Activated naive CD8-positive, alpha-beta T cell treated with anti-CD3 and anti-CD28 coated beads, Interleukin-2, amount 10 ng/mL, durations not matched to agents 7 days and 5 days (primary cell): ENCODE results near the gene KCNIP3. TPM values are rescaled to one million over a fixed set of nuclear protein-coding genes. Genes with fewer than 3 reads are reported as not detected.

Experiments used
- ATAC-seq: fragments of 150-1000 bp; cut with Tn5 transposase; one replicate; pipeline ENCODE4 v1.10.0; 2021; ENCODE audit warnings: low read depth, moderate library complexity
- POLR2A ChIA-PET: fragments of 350-600 bp; sonication (Branson Sonifier 250); formaldehyde crosslinking; loops from one replicate; lab custom pipeline; 2021; ENCODE audit warnings: antibody characterized with exemption; lab: Charles Lee
- DNase-seq: peaks from one replicate; pipeline ENCODE4 v3.0.0; 2021
- H3K27ac Mint-ChIP-seq: one replicate; pipeline ENCODE4 v1.8.0; 2022; ENCODE audit warnings: mild to moderate bottlenecking, mixed read lengths
- H3K27me3 Mint-ChIP-seq: one replicate; pipeline ENCODE4 v1.8.0; 2022; ENCODE audit warnings: mild to moderate bottlenecking, moderate library complexity, mixed read lengths
- H3K36me3 Mint-ChIP-seq: one replicate; pipeline ENCODE4 v1.8.0; 2021; ENCODE audit warnings: mild to moderate bottlenecking, mixed read lengths
- H3K4me1 Mint-ChIP-seq: one replicate; pipeline ENCODE4 v1.8.0; 2021; ENCODE audit warnings: mixed read lengths
- H3K4me3 Mint-ChIP-seq: one replicate; pipeline ENCODE4 v1.8.0; 2022; ENCODE audit warnings: mild to moderate bottlenecking, moderate library complexity, mixed read lengths
- H3K9me3 Mint-ChIP-seq: one replicate; pipeline ENCODE4 v1.8.0; 2021; ENCODE audit warnings: mixed read lengths
- total RNA-seq, 2 experiments: library from RNA; stranded (reverse); gene quantifications; one replicate each; pipeline ENCODE4 v1.2.3, GENCODE V29; 2021

KCNIP3 gene
- total RNA-seq, 2 experiments from 2014 or later: not detected

DNA sequence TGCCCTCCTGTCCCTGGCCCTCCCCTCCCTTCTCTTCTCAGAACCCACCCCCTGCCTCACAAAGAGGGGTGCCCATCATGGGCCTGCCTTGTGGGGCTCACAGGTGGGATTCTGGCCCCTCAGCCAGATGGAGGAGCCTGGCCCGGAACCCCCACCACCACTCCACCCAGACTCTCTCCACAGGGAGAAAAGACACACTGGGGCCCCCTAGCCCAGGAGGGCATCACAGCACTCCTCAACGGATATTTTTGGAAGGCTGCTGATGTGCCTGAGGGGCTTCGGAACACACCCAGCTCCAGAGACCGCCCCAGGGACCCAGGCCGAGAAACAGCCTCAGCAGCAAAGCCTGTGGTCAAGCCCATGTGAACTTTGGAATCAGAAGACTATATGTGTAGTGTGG, 9.9 kb downstream of the KCNIP3 start:
- H3K4me1 Mint-ChIP-seq: no peaks in the 10 kb centered on the region
- H3K4me3 Mint-ChIP-seq: no peak overlapping the region
- H3K36me3 Mint-ChIP-seq: no peaks in the 10 kb centered on the region
- H3K27ac Mint-ChIP-seq: no peak overlapping the region
- no peaks in the 10 kb centered on the region for H3K9me3 Mint-ChIP-seq
- ATAC-seq (no peak), DNase-seq (no peak)
- POLR2A ChIA-PET: no interaction called here
- no peaks in the 10 kb centered on the region for H3K27me3 Mint-ChIP-seq

GRCh38 chr2:95307878-95308277, 10.7 kb downstream of the KCNIP3 start:
- H3K36me3 Mint-ChIP-seq: no peaks in the 10 kb centered on the region
- H3K4me1 Mint-ChIP-seq: no peaks in the 10 kb centered on the region
- H3K9me3 Mint-ChIP-seq: no peaks in the 10 kb centered on the region
- DNase-seq: no peak
- no peaks in the 10 kb centered on the region for H3K27me3 Mint-ChIP-seq
- ATAC-seq: no peak
- H3K27ac Mint-ChIP-seq: no peak overlapping the region
- POLR2A ChIA-PET: no interaction called here
- no peak overlapping the region for H3K4me3 Mint-ChIP-seq

DNA sequence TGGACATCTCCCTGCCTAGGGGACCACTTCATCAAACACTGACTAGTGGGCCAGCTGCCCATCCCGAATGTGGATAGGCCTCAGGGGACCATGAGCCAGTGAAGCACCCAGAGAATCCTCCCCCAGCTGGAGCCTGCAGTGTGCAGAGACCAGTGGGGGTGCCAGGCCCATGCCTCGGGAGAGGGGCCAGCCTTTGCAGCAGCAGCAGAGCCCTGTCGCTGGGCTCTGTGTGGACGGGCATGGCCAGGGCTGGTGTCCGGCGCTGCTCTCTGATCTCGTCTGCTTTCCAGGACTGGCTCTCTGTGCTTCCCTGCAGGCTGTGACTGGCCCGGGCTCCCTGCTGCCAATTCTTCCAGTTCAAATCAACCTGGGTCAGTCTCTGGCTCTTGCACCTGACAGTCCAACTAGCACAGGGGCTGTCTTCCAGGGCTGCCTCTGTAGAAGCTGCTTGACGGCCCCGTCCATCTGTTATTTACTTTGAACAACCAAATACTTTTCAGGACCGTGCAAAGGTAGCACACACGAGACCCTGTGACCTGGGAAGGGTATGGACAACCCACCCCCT, 11.4 kb downstream of the KCNIP3 start:
- H3K27ac Mint-ChIP-seq: no peak overlapping the region
- no peaks in the 10 kb centered on the region for H3K27me3 Mint-ChIP-seq
- H3K4me1 Mint-ChIP-seq: no peaks in the 10 kb centered on the region
- no peak overlapping the region for H3K4me3 Mint-ChIP-seq
- no peaks in the 10 kb centered on the region for H3K36me3 Mint-ChIP-seq
- POLR2A ChIA-PET: no interaction called here
- no peak for DNase-seq
- no peak for ATAC-seq
- H3K9me3 Mint-ChIP-seq: no peaks in the 10 kb centered on the region

DNA sequence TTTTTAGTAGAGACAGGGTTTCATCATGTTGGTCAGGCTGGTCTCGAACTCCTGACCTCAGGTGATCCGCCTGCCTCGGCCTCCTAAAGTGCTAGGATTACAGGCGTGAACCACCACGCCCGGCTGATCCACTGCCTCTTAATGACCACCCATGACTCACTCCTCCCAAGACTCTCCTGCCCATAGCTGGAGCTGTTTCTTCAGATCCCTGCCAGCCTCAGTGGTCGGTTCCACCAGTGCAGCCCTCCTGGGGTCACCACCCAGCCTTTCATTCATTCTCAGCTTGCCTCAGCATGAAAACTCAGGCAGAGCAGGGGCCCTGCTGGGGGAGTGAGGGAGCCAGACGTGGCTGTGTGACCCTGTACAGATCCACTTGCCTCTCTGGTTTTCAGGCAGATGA, 12.5 kb downstream of the KCNIP3 start:
- no peak for DNase-seq
- no peaks in the 10 kb centered on the region for H3K27me3 Mint-ChIP-seq
- no peaks in the 10 kb centered on the region for H3K36me3 Mint-ChIP-seq
- no peaks in the 10 kb centered on the region for H3K4me1 Mint-ChIP-seq
- no peak overlapping the region for H3K27ac Mint-ChIP-seq
- no peaks in the 10 kb centered on the region for H3K9me3 Mint-ChIP-seq
- no peak for ATAC-seq
- no peak overlapping the region for H3K4me3 Mint-ChIP-seq
- POLR2A ChIA-PET: interaction anchor here (0.7 kb wide), 1 partner anchor 15 kb away, joined by 3 read pairs; no protein-coding TSS in a partner anchor

GRCh38 chr2:95310216-95310615, 13.1 kb downstream of the KCNIP3 start:
- no peak for ATAC-seq
- no peak for DNase-seq
- no peaks in the 10 kb centered on the region for H3K4me1 Mint-ChIP-seq
- POLR2A ChIA-PET: no interaction called here
- H3K27me3 Mint-ChIP-seq: no peaks in the 10 kb centered on the region
- H3K4me3 Mint-ChIP-seq: no peak overlapping the region
- H3K36me3 Mint-ChIP-seq: no peaks in the 10 kb centered on the region
- no peaks in the 10 kb centered on the region for H3K9me3 Mint-ChIP-seq
- no peak overlapping the region for H3K27ac Mint-ChIP-seq

GRCh38 chr2:95310651-95311050, 13.5 kb downstream of the KCNIP3 start:
- Mint-ChIP-seq H3K4me3 (no peak overlapping the region), H3K36me3 (no peaks in the 10 kb centered on the region), H3K4me1 (no peaks in the 10 kb centered on the region), H3K27me3 (no peaks in the 10 kb centered on the region), H3K27ac (no peak overlapping the region), H3K9me3 (no peaks in the 10 kb centered on the region)
- ATAC-seq (no peak), DNase-seq (no peak)
- POLR2A ChIA-PET: no interaction called here

DNA sequence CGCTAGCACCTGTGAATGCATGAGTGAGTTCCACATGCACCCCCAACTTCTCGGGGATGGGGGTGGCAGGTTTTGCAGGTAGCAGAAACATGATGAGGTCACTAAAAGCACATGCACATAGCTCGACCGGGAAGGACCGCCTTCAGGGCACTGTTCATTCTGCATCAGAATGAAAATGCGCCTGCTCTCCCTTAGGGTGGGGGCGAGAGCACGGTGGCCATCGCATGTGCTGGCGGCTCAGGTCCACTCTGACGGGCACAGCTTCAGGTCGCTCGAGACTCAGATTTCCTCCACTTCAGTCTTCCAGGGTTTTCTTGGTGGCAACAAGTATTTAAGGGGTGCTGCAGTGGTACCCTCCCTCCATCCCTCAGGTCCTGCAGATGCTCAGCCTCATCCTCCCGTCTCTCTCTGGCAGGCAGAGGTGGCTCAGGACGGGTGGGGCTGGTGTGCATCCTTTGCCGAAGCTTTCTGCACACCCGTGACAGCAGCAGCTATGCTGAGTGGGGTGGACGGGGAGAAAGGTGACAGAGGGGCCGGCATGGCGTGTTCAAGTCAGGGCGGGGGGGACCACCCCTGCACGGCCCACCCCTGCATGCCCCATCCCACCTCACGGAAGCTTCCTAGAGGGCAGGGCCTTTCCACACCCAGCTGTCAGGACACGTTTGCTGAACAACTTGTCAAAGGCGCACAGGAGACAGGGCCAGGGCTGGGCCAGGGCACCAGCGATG, 14.8 kb downstream of the KCNIP3 start:
- no peak overlapping the region for H3K4me3 Mint-ChIP-seq
- no peak for ATAC-seq

GRCh38 chr2:95312543-95313201, 15.5 kb downstream of the KCNIP3 start:
- Mint-ChIP-seq H3K36me3 (no peaks in the 10 kb centered on the region), H3K9me3 (no peaks in the 10 kb centered on the region), H3K4me1 (no peaks in the 10 kb centered on the region), H3K4me3 (no peak overlapping the region), H3K27me3 (no peaks in the 10 kb centered on the region), H3K27ac (no peak overlapping the region)
- POLR2A ChIA-PET: no interaction called here
- ATAC-seq: no peak
- no peak for DNase-seq

More for the DNA sequence above, 14.8 kb downstream of the KCNIP3 start:
- Mint-ChIP-seq H3K27ac (no peak overlapping the region), H3K4me1 (no peaks in the 10 kb centered on the region), H3K9me3 (no peaks in the 10 kb centered on the region), H3K36me3 (no peaks in the 10 kb centered on the region), H3K27me3 (no peaks in the 10 kb centered on the region)
- DNase-seq: no peak
- POLR2A ChIA-PET: interaction anchor here (0.5 kb wide), 1 partner anchor 1211 kb away, joined by 3 read pairs; no protein-coding TSS in a partner anchor

DNA sequence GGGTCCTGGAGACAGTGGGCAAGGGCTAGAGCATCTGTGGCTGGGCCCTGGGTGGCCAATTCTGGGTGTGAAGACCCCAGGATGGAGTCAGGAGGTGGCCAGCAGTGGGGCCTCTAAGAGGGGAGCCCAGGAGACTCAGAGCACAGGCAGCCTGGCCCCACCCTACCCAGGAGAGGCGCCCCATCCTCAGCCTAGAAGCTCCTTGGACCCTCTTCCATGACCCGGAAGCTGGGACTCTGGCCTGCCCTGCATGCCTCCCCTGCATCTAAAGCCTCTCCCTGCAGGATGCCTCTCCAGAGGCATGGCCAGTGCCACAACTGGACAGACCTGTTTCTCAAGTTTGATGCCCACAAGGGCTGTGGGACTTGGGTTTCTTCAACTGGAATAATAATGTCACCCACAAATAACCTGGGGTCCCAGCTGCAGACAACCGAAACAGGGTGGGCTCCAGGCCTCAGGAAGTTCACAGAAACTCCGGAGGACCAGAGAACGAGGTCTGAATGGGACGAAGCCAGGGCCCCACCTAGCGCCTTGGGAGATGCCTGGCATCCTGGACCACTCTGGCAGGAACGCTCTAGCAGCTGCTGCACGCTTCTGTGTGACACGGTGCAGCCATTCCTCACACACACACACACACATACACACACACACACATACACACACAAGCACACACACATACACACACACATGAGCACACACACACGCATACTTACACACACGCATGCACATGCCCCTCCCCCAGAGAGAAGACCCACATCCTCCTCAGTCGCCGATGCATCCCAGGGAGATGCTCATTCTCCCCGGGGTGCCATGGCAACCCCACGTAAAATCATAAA, 16.4 kb downstream of the KCNIP3 start:
- H3K4me3 Mint-ChIP-seq: no peak overlapping the region
- DNase-seq (no peak), ATAC-seq (no peak)
- POLR2A ChIA-PET: no interaction called here
- H3K36me3 Mint-ChIP-seq: no peaks in the 10 kb centered on the region
- H3K27me3 Mint-ChIP-seq: no peaks in the 10 kb centered on the region
- H3K4me1 Mint-ChIP-seq: no peaks in the 10 kb centered on the region
- H3K9me3 Mint-ChIP-seq: no peaks in the 10 kb centered on the region
- no peak overlapping the region for H3K27ac Mint-ChIP-seq

DNA sequence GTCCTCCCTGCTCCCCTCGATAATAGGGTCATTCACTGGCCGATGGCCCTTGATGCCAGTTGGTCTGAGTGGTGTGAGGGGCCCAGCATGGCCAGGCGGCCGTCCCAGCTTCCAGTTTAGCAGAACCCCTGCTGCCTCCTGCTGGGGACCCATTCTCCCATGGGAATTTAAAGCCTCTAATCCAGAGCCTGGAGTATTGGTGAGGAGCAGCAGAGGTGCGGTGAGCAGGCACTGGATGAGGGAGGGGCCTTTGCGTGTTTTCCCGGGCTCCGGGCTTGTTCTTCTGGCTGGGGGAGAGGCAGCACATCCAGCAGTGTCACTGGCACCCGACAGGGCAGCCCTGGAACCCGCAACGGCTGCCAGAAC, 17.4 kb downstream of the KCNIP3 start:
- ATAC-seq (no peak), DNase-seq (no peak)
- no peaks in the 10 kb centered on the region for H3K36me3 Mint-ChIP-seq
- POLR2A ChIA-PET: no interaction called here
- H3K27me3 Mint-ChIP-seq: no peaks in the 10 kb centered on the region
- H3K4me1 Mint-ChIP-seq: no peaks in the 10 kb centered on the region
- H3K9me3 Mint-ChIP-seq: no peaks in the 10 kb centered on the region
- H3K4me3 Mint-ChIP-seq: no peak overlapping the region
- H3K27ac Mint-ChIP-seq: no peak overlapping the region

GRCh38 chr2:95314964-95315611, 17.9 kb downstream of the KCNIP3 start:
- H3K27me3 Mint-ChIP-seq: no peaks in the 10 kb centered on the region
- DNase-seq: no peak
- no peaks in the 10 kb centered on the region for H3K4me1 Mint-ChIP-seq
- H3K9me3 Mint-ChIP-seq: no peaks in the 10 kb centered on the region
- POLR2A ChIA-PET: no interaction called here
- no peak overlapping the region for H3K27ac Mint-ChIP-seq
- no peak for ATAC-seq
- no peak overlapping the region for H3K4me3 Mint-ChIP-seq
- H3K36me3 Mint-ChIP-seq: no peaks in the 10 kb centered on the region

DNA sequence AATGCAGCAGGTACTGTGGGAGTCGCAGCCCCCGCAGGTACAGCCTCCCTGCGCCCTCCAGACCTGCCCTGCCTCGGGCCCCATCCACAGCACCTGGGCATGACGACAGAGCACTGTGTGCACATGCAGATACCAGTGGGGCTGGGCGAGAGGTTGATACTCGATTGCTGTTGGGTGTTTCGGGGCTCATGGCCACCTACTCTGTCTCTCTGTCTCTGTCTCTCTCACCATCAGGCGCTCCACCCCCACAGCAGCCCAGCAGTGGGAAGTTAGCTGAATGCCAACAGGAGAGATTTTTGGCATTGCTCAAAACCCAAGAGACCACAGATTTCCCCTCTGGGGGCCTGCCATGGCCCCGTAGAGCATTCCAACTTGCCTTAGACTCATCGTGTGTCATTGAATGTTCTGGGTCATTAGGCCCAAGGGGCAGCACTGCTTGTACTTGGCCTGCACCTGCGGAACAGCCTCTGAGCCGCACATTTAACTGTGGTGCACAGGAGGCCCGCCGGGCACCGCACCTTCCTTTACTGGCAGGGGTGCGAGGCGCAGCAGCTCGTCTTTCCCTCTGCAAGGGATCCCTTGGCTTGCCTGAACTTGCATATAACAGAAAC, 18.8 kb downstream of the KCNIP3 start:
- Mint-ChIP-seq H3K27me3 (no peaks in the 10 kb centered on the region), H3K4me3 (no peak overlapping the region), H3K27ac (no peak overlapping the region), H3K9me3 (no peaks in the 10 kb centered on the region), H3K4me1 (no peaks in the 10 kb centered on the region), H3K36me3 (no peaks in the 10 kb centered on the region)
- POLR2A ChIA-PET: no interaction called here
- DNase-seq (no peak), ATAC-seq (no peak)
